CD14-positive monocyte (primary cell): ENCODE data around the gene FAM114A2. TPM values are rescaled to one million over a fixed set of nuclear protein-coding genes. Genes with fewer than 3 reads are reported as not detected.

Source experiments
- DNase-seq, 3 donors: peaks; one replicate each; pipeline ENCODE4 v3.0.0-alpha.2; 2011 to 2022
- H2AFZ ChIP-seq: 2 replicates; pipeline ENCODE4 v1.6.0; 2012; ENCODE audit warnings: mild to moderate bottlenecking, low read depth, low read length, inconsistent platforms; ENCODE audit not compliant: insufficient read depth, poor library complexity, severe bottlenecking
- H3K27ac ChIP-seq, 2 donors: 1 replicate in 1 of 2; 2 replicates in 1 of 2; pipeline ENCODE4 v1.5.1; 2012 to 2013; ENCODE audit warnings: low read length in 2 of 2, control low read depth in 1 of 2, inconsistent platforms in 1 of 2, low read depth in 1 of 2, mild to moderate bottlenecking in 1 of 2
- H3K27me3 ChIP-seq, 2 donors: one replicate each; pipeline versions ENCODE4 v1.6.0 to v1.6.1; 2011 to 2013; ENCODE audit warnings: low read length in 2 of 2; ENCODE audit not compliant: control insufficient read depth in 2 of 2, insufficient read depth in 2 of 2
- H3K36me3 ChIP-seq, 2 donors: replicated peaks in 1 of 2; 1 replicate in 1 of 2; 2 replicates in 1 of 2; pipeline versions ENCODE4 v1.5.1 to v1.6.1; 2012 to 2013; ENCODE audit warnings: low read length in 2 of 2, control low read depth in 1 of 2, inconsistent platforms in 1 of 2, mild to moderate bottlenecking in 1 of 2; ENCODE audit not compliant: insufficient read depth in 2 of 2, control insufficient read depth in 1 of 2
- H3K4me1 ChIP-seq, 2 donors: 1 replicate in 1 of 2; 2 replicates in 1 of 2; pipeline versions ENCODE4 v1.5.1 to v1.6.1; 2012 to 2013; ENCODE audit warnings: low read length in 2 of 2, control low read depth in 1 of 2, inconsistent platforms in 1 of 2, mild to moderate bottlenecking in 1 of 2, moderate library complexity in 1 of 2; ENCODE audit not compliant: insufficient read depth in 2 of 2, control insufficient read depth in 1 of 2
- H3K4me2 ChIP-seq: replicated peaks from 2 replicates; pipeline ENCODE3; 2012; ENCODE audit warnings: low read length, moderate library complexity, mild to moderate bottlenecking; ENCODE audit not compliant: poor library complexity, severe bottlenecking; ENCODE audit errors: extremely low read depth
- H3K4me3 ChIP-seq, 3 experiments: fragments of 200-600 bp in 1 of 3; sonication (generic) in 1 of 3; replicated peaks in 1 of 3; 1 replicate in 2 of 3; 2 replicates in 1 of 3; pipeline ENCODE4 v1.5.1; 2011 to 2013; ENCODE audit warnings: low read length in 3 of 3, mild to moderate bottlenecking in 3 of 3, control low read depth in 2 of 3, low read depth in 2 of 3, inconsistent platforms in 1 of 3, moderate library complexity in 1 of 3
- H3K79me2 ChIP-seq: 2 replicates; pipeline ENCODE4 v1.6.0; 2012; ENCODE audit warnings: mild to moderate bottlenecking, control low read depth, inconsistent platforms, low read length, moderate library complexity; ENCODE audit not compliant: insufficient read depth
- H3K9ac ChIP-seq: 2 replicates; pipeline ENCODE4 v1.6.0; 2017; ENCODE audit warnings: low read length, mild to moderate bottlenecking; ENCODE audit not compliant: insufficient read depth, poor library complexity, severe bottlenecking
- H3K9me3 ChIP-seq, 2 donors: replicated peaks in 1 of 2; 1 replicate in 1 of 2; 2 replicates in 1 of 2; pipeline versions ENCODE4 v1.5.1 to v1.6.1; 2012 to 2013; ENCODE audit warnings: low read length in 2 of 2, control low read depth in 1 of 2; ENCODE audit not compliant: control insufficient read depth in 1 of 2, insufficient read depth in 1 of 2
- H4K20me1 ChIP-seq: 2 replicates; pipeline ENCODE4 v1.6.0; 2012; ENCODE audit warnings: mild to moderate bottlenecking, low read length, control low read depth, moderate library complexity; ENCODE audit not compliant: insufficient read depth
- H3K27ac Mint-ChIP-seq, 7 donors: one replicate each; pipeline ENCODE4 v1.8.0; 2020; ENCODE audit warnings: mild to moderate bottlenecking in 7 of 7, mixed read lengths in 7 of 7, moderate library complexity in 6 of 7, inconsistent platforms in 2 of 7
- H3K27me3 Mint-ChIP-seq, 3 donors: one replicate each; pipeline ENCODE4 v1.8.0; 2021 to 2022; ENCODE audit warnings: low read depth in 3 of 3, mild to moderate bottlenecking in 3 of 3, mixed read lengths in 3 of 3, moderate library complexity in 3 of 3, inconsistent platforms in 1 of 3
- H3K36me3 Mint-ChIP-seq, 2 donors: one replicate each; pipeline ENCODE4 v1.8.0; 2020; ENCODE audit warnings: mixed read lengths in 2 of 2, inconsistent platforms in 1 of 2, mild to moderate bottlenecking in 1 of 2
- H3K4me1 Mint-ChIP-seq: one replicate; pipeline ENCODE4 v1.8.0; 2020; ENCODE audit warnings: mild to moderate bottlenecking, mixed read lengths
- H3K4me3 Mint-ChIP-seq, 2 donors: one replicate each; pipeline ENCODE4 v1.8.0; 2020; ENCODE audit warnings: mild to moderate bottlenecking in 2 of 2, mixed read lengths in 2 of 2, moderate library complexity in 1 of 2
- H3K9me3 Mint-ChIP-seq, 7 donors: one replicate each; pipeline ENCODE4 v1.8.0; 2020 to 2022; ENCODE audit warnings: mixed read lengths in 7 of 7, mild to moderate bottlenecking in 6 of 7, moderate library complexity in 6 of 7, inconsistent platforms in 2 of 7
- CTCF ChIP-seq: fragments of 200-600 bp; IDR thresholded peaks from one replicate; pipeline ENCODE4 v1.8.0; 2022; ENCODE audit warnings: antibody characterized with exemption, mild to moderate bottlenecking
- WGBS: methylation state at CpG from one replicate; pipeline ENCODE4 v1.1.5; 2013; ENCODE audit warnings: missing lambda C conversion rate; ENCODE audit not compliant: insufficient coverage; 5-methylcytosine and 5-hydroxymethylcytosine counted together
- intact Hi-C, 2 donors: fragments of 100-400 bp; cut with micrococcal nuclease; formaldehyde crosslinking; loops; one replicate each; pipeline versions ENCODE4 v1.15.0 to v1.15.1; 2023
- polyA plus RNA-seq, 3 donors: library from polyadenylated mRNA; depleted of rRNA in 1 of 3; unstranded in 2 of 3; stranded (reverse) in 1 of 3; fragments of 300-500 nt in 2 of 3; fragments of >200 nt in 1 of 3; fragmentation: Illumina TruSeq in 2 of 3; gene quantifications; 1 replicate in 2 of 3; 2 replicates in 1 of 3; pipeline ENCODE4 v1.2.3, GENCODE V29; 2012 to 2021

Gene FAM114A2
- polyA plus RNA-seq, 3 donors = 6.7 to 18.4 (median 15.6) TPM

GRCh38 chr5:153998010-153998409 is 40.7 kb downstream of the FAM114A2 start:
- Mint-ChIP-seq H3K9me3 (no peaks in the 10 kb centered on the region), H3K4me3 (no peak overlapping the region), H3K36me3 (peaks cover 61 to 66% of the 10 kb centered on the region in 2 donors), H3K27me3 (no peaks in the 10 kb centered on the region), H3K27ac (no peak overlapping the region), H3K4me1 (no peaks in the 10 kb centered on the region)
- TF ChIP-seq CTCF = no peak
- DNase-seq = no peak
- Histone ChIP-seq H3K4me2 (no peak overlapping the region), H3K79me2 (no peaks in the 10 kb centered on the region), H3K27me3 (no peaks in the 10 kb centered on the region), H3K9me3 (no peaks in the 10 kb centered on the region), H3K4me3 (no peak overlapping the region), H3K4me1 (no peaks in the 10 kb centered on the region), H3K36me3 (peaks cover 36 to 73% of the 10 kb centered on the region in 2 donors), H3K27ac (no peak overlapping the region), H4K20me1 (no peaks in the 10 kb centered on the region), H2AFZ (no peak overlapping the region), H3K9ac (no peak overlapping the region)
- intact Hi-C loops = no loop called here
- no CpG with 5 or more reads among the region's 1 CpG for whole genome bisulfite sequencing

DNA sequence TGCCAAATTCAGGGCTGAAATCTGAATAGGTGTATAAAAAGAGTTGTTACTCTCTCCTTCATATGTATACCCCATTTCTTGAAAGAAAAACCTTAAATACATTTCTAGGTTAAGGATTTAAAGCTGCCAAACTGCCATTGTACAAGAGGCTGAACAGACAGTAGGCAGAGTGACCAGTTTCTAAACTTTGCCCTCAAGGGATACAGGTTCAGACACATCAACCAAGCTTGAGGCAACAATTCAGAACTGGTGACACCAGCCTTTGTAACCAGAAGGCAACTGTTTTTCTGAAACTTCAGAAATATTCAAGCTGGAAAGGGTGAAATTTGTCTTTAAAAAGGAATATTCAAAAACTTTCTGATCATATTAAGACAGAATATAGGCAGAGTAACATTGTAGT is 47.5 kb downstream of the FAM114A2 start:
- no peak for TF ChIP-seq CTCF
- no peak for DNase-seq
- Histone ChIP-seq H3K9ac (no peak overlapping the region), H3K9me3 (no peaks in the 10 kb centered on the region), H3K4me2 (no peak overlapping the region), H4K20me1 (no peaks in the 10 kb centered on the region), H3K36me3 (peaks cover 21 to 39% of the 10 kb centered on the region in 2 donors), H3K4me1 (no peaks in the 10 kb centered on the region), H2AFZ (no peak overlapping the region), H3K27me3 (no peaks in the 10 kb centered on the region), H3K4me3 (no peak overlapping the region), H3K27ac (no peak overlapping the region), H3K79me2 (no peaks in the 10 kb centered on the region)
- H3K4me3 Mint-ChIP-seq = no peak overlapping the region
- H3K27ac Mint-ChIP-seq = no peak overlapping the region
- no peaks in the 10 kb centered on the region for H3K4me1 Mint-ChIP-seq
- H3K27me3 Mint-ChIP-seq = no peaks in the 10 kb centered on the region
- intact Hi-C loops = no loop called here
- H3K36me3 Mint-ChIP-seq = peaks cover 32 to 40% of the 10 kb centered on the region in 2 donors
- H3K9me3 Mint-ChIP-seq = no peaks in the 10 kb centered on the region
